SK-N-SH (cell line): Measurements from ENCODE around the gene ANKRD16. TPM values are rescaled to one million over a fixed set of nuclear protein-coding genes. Genes with fewer than 3 reads are reported as not detected.

Source experiments
- CTCF ChIA-PET: fragments of 300-600, 350-600 bp; formaldehyde crosslinking; extraction: SDS; loops from one replicate; lab custom pipeline; 2021; lab: Yijun Ruan, JAX
- POLR2A ChIA-PET: fragments of 350-600 bp; sonication (Branson Sonifier 250); formaldehyde crosslinking; extraction: SDS; loops from one replicate; lab custom pipeline; 2020; ENCODE audit warnings: antibody characterized with exemption, inconsistent platforms; lab: Yijun Ruan, JAX
- DNase-seq: peaks from one replicate; pipeline ENCODE4 v3.0.0; 2012
- H2AFZ ChIP-seq: fragments of 200-600 bp; sonication (generic); 2 replicates; pipeline ENCODE4 v1.8.1; 2016; ENCODE audit warnings: antibody characterized with exemption, mild to moderate bottlenecking, low read depth
- H3F3A ChIP-seq: fragments of 200-600 bp; sonication (generic); replicated peaks from 2 replicates; pipeline ENCODE3; 2016; ENCODE audit warnings: antibody characterized with exemption, mild to moderate bottlenecking; ENCODE audit not compliant: insufficient read depth
- H3K27ac ChIP-seq, 2 experiments: fragments of 200-500 bp in 1 of 2; fragments of 200-600 bp in 1 of 2; sonication (Bioruptor generic) in 1 of 2; sonication (generic), shearing (Covaris generic) in 1 of 2; 2 replicates each; pipeline versions ENCODE4 v1.5.1 to v1.6.1; 2014 to 2016; ENCODE audit warnings: low read depth in 2 of 2, inconsistent platforms in 1 of 2, low read length in 1 of 2, mild to moderate bottlenecking in 1 of 2, mixed read lengths in 1 of 2
- H3K27me3 ChIP-seq: fragments of 200-600 bp; sonication (generic), shearing (Covaris generic); 2 replicates; pipeline ENCODE4 v1.6.1; 2016; ENCODE audit warnings: mixed run types; ENCODE audit not compliant: insufficient read depth
- H3K36me3 ChIP-seq, 2 experiments: fragments of 200-500 bp in 1 of 2; fragments of 200-600 bp in 1 of 2; sonication (Bioruptor generic) in 1 of 2; sonication (generic) in 1 of 2; replicated peaks in 1 of 2; 2 replicates each; pipeline versions ENCODE3 to v1.5.1; 2014 to 2016; ENCODE audit warnings: low read length in 1 of 2, mild to moderate bottlenecking in 1 of 2; ENCODE audit not compliant: insufficient read depth in 2 of 2, control insufficient read depth in 1 of 2
- H3K4me1 ChIP-seq, 2 experiments: fragments of 200-500 bp in 1 of 2; fragments of 200-600 bp in 1 of 2; sonication (Bioruptor generic) in 1 of 2; sonication (generic), shearing (Covaris generic) in 1 of 2; 2 replicates each; pipeline versions ENCODE4 v1.5.1 to v1.6.1; 2014 to 2016; ENCODE audit warnings: low read depth in 1 of 2, low read length in 1 of 2, mixed run types in 1 of 2; ENCODE audit not compliant: insufficient read depth in 2 of 2, control insufficient read depth in 1 of 2
- H3K4me2 ChIP-seq: fragments of 200-600 bp; sonication (generic), shearing (Covaris generic); 2 replicates; pipeline ENCODE4 v1.6.1; 2017; ENCODE audit warnings: mixed run types
- H3K4me3 ChIP-seq, 2 experiments: fragments of 200-500 bp in 1 of 2; fragments of 200-600 bp in 1 of 2; sonication (Bioruptor generic) in 1 of 2; sonication (generic), shearing (Covaris generic) in 1 of 2; 2 replicates each; pipeline versions ENCODE4 v1.5.1 to v1.8.1; 2014 to 2016; ENCODE audit warnings: low read depth in 2 of 2, inconsistent platforms in 1 of 2, low read length in 1 of 2, mild to moderate bottlenecking in 1 of 2, mixed read lengths in 1 of 2, moderate library complexity in 1 of 2
- H3K79me2 ChIP-seq: fragments of 200-600 bp; sonication (generic); 2 replicates; pipeline ENCODE4 v1.8.1; 2017; ENCODE audit warnings: mild to moderate bottlenecking; ENCODE audit not compliant: insufficient read depth
- H3K9ac ChIP-seq: fragments of 200-600 bp; sonication (generic); 2 replicates; pipeline ENCODE4 v1.6.1; 2017; ENCODE audit warnings: mixed run types
- H3K9me2 ChIP-seq: fragments of 200-600 bp; sonication (generic); 2 replicates; pipeline ENCODE4 v1.6.1; 2017; ENCODE audit warnings: mixed run types
- H3K9me3 ChIP-seq: fragments of 200-600 bp; sonication (generic); 2 replicates; pipeline ENCODE4 v1.6.1; 2017; ENCODE audit warnings: mixed run types, mild to moderate bottlenecking, moderate library complexity
- H4K20me1 ChIP-seq: fragments of 200-600 bp; sonication (generic); 2 replicates; pipeline ENCODE4 v1.6.1; 2017; ENCODE audit warnings: mild to moderate bottlenecking, mixed run types; ENCODE audit not compliant: insufficient read depth
- CHD2 ChIP-seq: fragments of 150-350 bp; IDR thresholded peaks from 2 replicates; pipeline ENCODE4 v1.6.1; 2018; ENCODE audit warnings: low read length; ENCODE audit not compliant: partially characterized antibody
- ELF1 ChIP-seq: IDR thresholded peaks from 2 replicates; pipeline ENCODE4 v1.4.0; 2012
- EP300 ChIP-seq, 2 experiments: IDR thresholded peaks; 2 replicates each; pipeline versions ENCODE4 v1.4.0 to v1.6.1; 2012; ENCODE audit warnings: borderline replicate concordance in 1 of 2, low read depth in 1 of 2, low read length in 1 of 2
- EZH2phosphoT487 ChIP-seq: fragments of 200-600 bp; sonication (generic); IDR thresholded peaks from 2 replicates; pipeline ENCODE4 v1.6.1; 2017; ENCODE audit warnings: low read depth, mixed run types, mild to moderate bottlenecking, antibody characterized with exemption, moderate library complexity, borderline replicate concordance
- FOSL2 ChIP-seq: IDR thresholded peaks from 2 replicates; pipeline ENCODE4 v1.4.0; 2012; ENCODE audit warnings: low read depth, mild to moderate bottlenecking, moderate library complexity, borderline replicate concordance
- FOXJ3 ChIP-seq: sonication (generic); formaldehyde crosslinking; IDR thresholded peaks from 2 replicates; pipeline ENCODE4 v1.5.1; 2020; ENCODE audit warnings: mild to moderate bottlenecking, missing genetic modification reagents
- FOXM1 ChIP-seq: IDR thresholded peaks from 2 replicates; pipeline ENCODE4 v1.4.0; 2012; ENCODE audit warnings: low read depth, mild to moderate bottlenecking
- GABPA ChIP-seq: IDR thresholded peaks from 2 replicates; pipeline ENCODE4 v1.4.0; 2012; ENCODE audit warnings: low read depth, mild to moderate bottlenecking
- GATA2 ChIP-seq: sonication (generic); formaldehyde crosslinking; IDR thresholded peaks from 2 replicates; pipeline ENCODE4 v1.5.0; 2020; ENCODE audit warnings: mild to moderate bottlenecking, missing genetic modification reagents
- IRF3 ChIP-seq: fragments of 150-350 bp; IDR thresholded peaks from 2 replicates; pipeline ENCODE4 v1.6.1; 2016; ENCODE audit warnings: mild to moderate bottlenecking, low read depth, low read length
- MAX ChIP-seq: IDR thresholded peaks from 2 replicates; pipeline ENCODE4 v1.4.0; 2012; ENCODE audit warnings: low read depth
- MXI1 ChIP-seq: IDR thresholded peaks from 2 replicates; pipeline ENCODE4 v1.6.1; 2012; ENCODE audit warnings: mild to moderate bottlenecking, low read depth, low read length, improper control_type of control experiment
- NRF1 ChIP-seq: IDR thresholded peaks from 2 replicates; pipeline ENCODE4 v1.6.1; 2012; ENCODE audit warnings: low read depth, mild to moderate bottlenecking, low read length
- POLR2AphosphoS5 ChIP-seq: IDR thresholded peaks from 2 replicates; pipeline ENCODE4 v1.6.1; 2012; ENCODE audit warnings: low read depth, low read length
- RCOR1 ChIP-seq: fragments of 150-350 bp; IDR thresholded peaks from 2 replicates; pipeline ENCODE4 v1.6.1; 2017; ENCODE audit warnings: antibody characterized with exemption, low read length
- REST ChIP-seq: IDR thresholded peaks from 2 replicates; pipeline ENCODE4 v1.6.1; 2012; ENCODE audit warnings: mild to moderate bottlenecking, low read depth, low read length, moderate library complexity
- SMC3 ChIP-seq: IDR thresholded peaks from 2 replicates; pipeline ENCODE4 v1.6.1; 2012; ENCODE audit warnings: low read depth, low read length, improper control_type of control experiment
- TAF1 ChIP-seq: IDR thresholded peaks from 2 replicates; pipeline ENCODE4 v1.6.1; 2012; ENCODE audit warnings: low read depth, mild to moderate bottlenecking, low read length, moderate library complexity, borderline replicate concordance
- TCF12 ChIP-seq: IDR thresholded peaks from 2 replicates; pipeline ENCODE4 v1.4.0; 2012
- WGBS: methylation state at CpG from one replicate; pipeline ENCODE4 v1.1.6; 2017; ENCODE audit warnings: low lambda C conversion rate; 5-methylcytosine and 5-hydroxymethylcytosine counted together
- polyA plus RNA-seq, 3 experiments: library from polyadenylated mRNA; depleted of rRNA; stranded (reverse); fragments of >200 nt; gene quantifications; 2 replicates each; pipeline ENCODE4 v1.2.3, GENCODE V29; 2012
- TF ChIP-seq, protein P1 (sequence below): IDR thresholded peaks from 2 replicates; pipeline ENCODE4 v1.4.0; 2012; ENCODE audit warnings: low read depth, borderline replicate concordance

ANKRD16 gene
- polyA plus RNA-seq, 1 of the 3 experiments (the other 2 are of a cell fraction), result 9.9 TPM

DNA sequence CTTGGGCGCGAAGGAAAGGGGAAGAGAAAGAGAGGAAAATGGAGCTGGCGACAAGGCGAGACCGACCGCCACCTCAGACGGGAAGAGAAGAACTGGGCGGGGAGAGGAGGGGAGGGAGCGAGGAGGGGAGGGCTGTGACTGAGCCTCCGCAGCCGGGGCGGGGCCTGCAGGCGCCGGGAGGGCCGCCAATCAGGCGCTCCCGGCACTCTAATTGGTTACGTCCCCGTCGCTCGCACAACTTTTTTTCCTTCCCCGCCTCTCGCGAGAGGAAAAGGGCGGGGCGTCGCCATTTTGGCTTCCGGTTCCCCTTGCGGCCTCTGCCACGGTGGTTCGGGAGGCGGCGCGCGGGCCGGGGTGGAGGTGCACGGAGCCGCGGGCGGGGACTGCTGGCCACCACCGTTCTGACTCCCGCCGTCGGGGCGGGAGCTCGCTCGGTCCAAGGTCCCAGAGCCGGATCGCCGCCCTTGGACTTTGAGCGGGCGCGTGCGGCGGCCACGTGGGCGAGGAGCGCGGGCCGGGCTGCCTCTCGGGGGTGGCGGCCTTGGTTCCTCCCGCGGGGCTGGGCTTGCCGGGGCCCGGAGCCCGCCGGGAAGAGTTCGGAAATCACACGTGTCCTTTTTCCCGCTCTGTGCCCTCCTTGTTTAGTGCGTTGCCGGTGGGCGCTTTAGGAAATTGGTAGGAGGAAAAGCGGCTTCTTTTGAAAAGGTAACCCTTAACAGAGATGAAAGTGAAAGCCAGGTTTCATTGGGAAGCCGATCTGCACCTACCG is 76.2 kb downstream of the ANKRD16 start, which contains the start of gene GDI2 (continued):
- TF ChIP-seq IRF3 (peak; percentile 45; the same call in 1 of the 2 replicates), EP300 (IDR thresholded peaks at IDR 0.05; ENCODE audit: borderline replicate concordance in 1 of 2, low read depth in 1 of 2, low read length in 1 of 2) (no peak; a peak in 1 of 4 replicates), GATA2 (CRISPR knock-in tag) (no peak), MXI1 (peak; percentile 90), FOXJ3 (no peak), POLR2AphosphoS5 (peak; percentile 95), TAF1 (peak; percentile 91), TCF12 (no peak), NRF1 (no peak), GABPA (peak; percentile 81), SMC3 (no peak), CHD2 (peak; percentile 99), FOXM1 (no peak)

DNA sequence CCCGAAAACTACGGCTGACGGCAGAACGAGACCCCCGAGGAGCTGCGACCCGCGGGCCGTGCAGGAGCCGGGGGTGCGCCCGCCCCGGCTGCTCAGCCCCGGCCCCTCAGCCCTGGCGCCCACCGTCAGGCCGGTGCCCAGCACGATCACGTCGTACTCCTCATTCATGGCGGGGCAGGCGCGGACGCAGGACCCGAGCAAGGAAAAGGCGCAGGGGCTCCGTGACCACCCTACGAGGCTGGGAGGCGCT is 76.7 kb downstream of the ANKRD16 start:
- H3F3A ChIP-seq, result no peaks in the 10 kb centered on the region
- POLR2A ChIA-PET, result interaction anchor here (1.0 to 2.3 kb wide), 2 partner anchors 63 to 77 kb away, joined by 4 to 17 read pairs; partner anchors contain the start of genes ANKRD16 and FBH1
- WGBS, result 0% methylated on average over 7 of the region's 29 CpGs

More for the DNA sequence above, 76.7 kb downstream of the ANKRD16 start:
- TF ChIP-seq EZH2phosphoT487 (no peak), FOSL2 (no peak), FOXM1 (no peak), ELF1 (no peak), RCOR1 (no peak), MAX (no peak), SMC3 (no peak), REST (no peak), TAF1 (no peak)
- TF ChIP-seq, protein P1, sequence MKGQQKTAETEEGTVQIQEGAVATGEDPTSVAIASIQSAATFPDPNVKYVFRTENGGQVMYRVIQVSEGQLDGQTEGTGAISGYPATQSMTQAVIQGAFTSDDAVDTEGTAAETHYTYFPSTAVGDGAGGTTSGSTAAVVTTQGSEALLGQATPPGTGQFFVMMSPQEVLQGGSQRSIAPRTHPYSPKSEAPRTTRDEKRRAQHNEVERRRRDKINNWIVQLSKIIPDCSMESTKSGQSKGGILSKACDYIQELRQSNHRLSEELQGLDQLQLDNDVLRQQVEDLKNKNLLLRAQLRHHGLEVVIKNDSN, result no peak
- TF ChIP-seq, all 33 proteins: peak for 0
- no peaks in the 10 kb centered on the region for H3K27me3 ChIP-seq
- CTCF ChIA-PET, result interaction anchor here (1.3 kb wide), 1 partner anchor 142 kb away, joined by 3 read pairs; no protein-coding TSS in a partner anchor
- peak overlapping the region; percentile 97 for H3K4me2 ChIP-seq
- peak overlapping the region; percentile 79 to 98 for H3K4me3 ChIP-seq
- H3K9ac ChIP-seq, result peak overlapping the region; percentile 100
- H3K9me3 ChIP-seq, result no peaks in the 10 kb centered on the region
- peaks cover 46% of the 10 kb centered on the region for H4K20me1 ChIP-seq
- peaks cover 18 to 22% of the 10 kb centered on the region in 2 experiments; a peak in 3 of 4 replicates for H3K4me1 ChIP-seq
- DNase-seq, result no peak
- H3K9me2 ChIP-seq, result no peaks in the 10 kb centered on the region
- peak overlapping the region; percentile 94 to 96 for H3K27ac ChIP-seq
- peaks cover 67% of the 10 kb centered on the region for H3K79me2 ChIP-seq
- peak overlapping the region; percentile 85 for H2AFZ ChIP-seq
- H3K36me3 ChIP-seq, result peaks cover 0 to 11% of the 10 kb centered on the region in 2 experiments
